ENCODE data around the gene KANSL2.

- TF ChIP-seq POLR2A (IDR thresholded peaks at IDR 0.05; ENCODE audit: low read depth, low read length) = no peak
- no peak for TF ChIP-seq TAF1 (IDR thresholded peaks at IDR 0.05; ENCODE audit: low read depth, low read length)
- no peak for TF ChIP-seq SPI1 (IDR thresholded peaks at IDR 0.05; ENCODE audit: low read depth, low read length)
- TF ChIP-seq POLR2AphosphoS5 (IDR thresholded peaks at IDR 0.05; ENCODE audit: low read depth, low read length) = no peak
Measured at GRCh38 chr12:48686037-48686595, 4.1 kb upstream of the KANSL2 start.

Measured in GM12891 (cell line).